Trophoblast cell (in vitro differentiated cells and primary cell): ENCODE measurements around the gene EEFSEC.

ENCODE experiments used
- DNase-seq, 2 donors: peaks; one replicate each; pipeline ENCODE4 v3.0.0-alpha.2; 2016
- H2AFZ ChIP-seq: 2 replicates; pipeline ENCODE4 v1.6.1; 2013; ENCODE audit warnings: low read length, moderate library complexity, mild to moderate bottlenecking; ENCODE audit not compliant: insufficient read depth, poor library complexity
- H2AK5ac ChIP-seq: 2 replicates; pipeline ENCODE4 v1.6.1; 2013; ENCODE audit warnings: mild to moderate bottlenecking, low read length
- H2BK120ac ChIP-seq: 2 replicates; pipeline ENCODE4 v1.6.1; 2013; ENCODE audit warnings: low read length, mild to moderate bottlenecking, moderate library complexity; ENCODE audit not compliant: insufficient read depth, poor library complexity
- H2BK12ac ChIP-seq: 2 replicates; pipeline ENCODE4 v1.6.1; 2013; ENCODE audit warnings: mild to moderate bottlenecking, low read length, moderate library complexity
- H2BK5ac ChIP-seq: 2 replicates; pipeline ENCODE4 v1.6.1; 2013; ENCODE audit warnings: low read length, low read depth, moderate library complexity, mild to moderate bottlenecking; ENCODE audit not compliant: poor library complexity
- H3K14ac ChIP-seq: 2 replicates; pipeline ENCODE4 v1.6.1; 2013; ENCODE audit warnings: mild to moderate bottlenecking, low read length
- H3K18ac ChIP-seq: 2 replicates; pipeline ENCODE4 v1.6.1; 2013; ENCODE audit warnings: mild to moderate bottlenecking, low read length
- H3K23ac ChIP-seq: 2 replicates; pipeline ENCODE4 v1.6.1; 2013; ENCODE audit warnings: low read length
- H3K27ac ChIP-seq: 2 replicates; pipeline ENCODE4 v1.5.1; 2013; ENCODE audit warnings: low read depth, mild to moderate bottlenecking, inconsistent platforms, low read length, moderate library complexity
- H3K27me3 ChIP-seq: 2 replicates; pipeline ENCODE4 v1.6.1; 2013; ENCODE audit warnings: inconsistent platforms, mild to moderate bottlenecking, low read length, moderate library complexity; ENCODE audit not compliant: insufficient read depth
- H3K36me3 ChIP-seq, 2 experiments: 1 replicate in 1 of 2; 2 replicates in 1 of 2; pipeline ENCODE4 v1.6.1; 2013; ENCODE audit warnings: low read length in 2 of 2, mild to moderate bottlenecking in 2 of 2, moderate library complexity in 1 of 2; ENCODE audit not compliant: insufficient read depth in 2 of 2, control insufficient read depth in 1 of 2
- H3K4ac ChIP-seq: 2 replicates; pipeline ENCODE4 v1.6.1; 2013; ENCODE audit warnings: low read depth, mild to moderate bottlenecking, low read length, moderate library complexity
- H3K4me1 ChIP-seq, 2 experiments: 1 replicate in 1 of 2; 2 replicates in 1 of 2; pipeline ENCODE4 v1.6.1; 2013; ENCODE audit warnings: low read length in 2 of 2, mild to moderate bottlenecking in 2 of 2, moderate library complexity in 1 of 2; ENCODE audit not compliant: insufficient read depth in 2 of 2, control insufficient read depth in 1 of 2
- H3K4me2 ChIP-seq: 2 replicates; pipeline ENCODE4 v1.6.1; 2013; ENCODE audit warnings: inconsistent platforms, mild to moderate bottlenecking, low read length, moderate library complexity
- H3K4me3 ChIP-seq: 2 replicates; pipeline ENCODE4 v1.5.1; 2013; ENCODE audit warnings: mild to moderate bottlenecking, low read depth, low read length, inconsistent platforms
- H3K79me1 ChIP-seq: one replicate; pipeline ENCODE4 v1.6.1; 2013; ENCODE audit warnings: low read length
- H3K79me2 ChIP-seq: 2 replicates; pipeline ENCODE4 v1.6.1; 2013; ENCODE audit warnings: low read length, mild to moderate bottlenecking; ENCODE audit not compliant: control insufficient read depth, insufficient read depth, poor library complexity
- H3K9ac ChIP-seq: 2 replicates; pipeline ENCODE4 v1.6.1; 2013; ENCODE audit warnings: mild to moderate bottlenecking, low read length
- H3K9me3 ChIP-seq: 2 replicates; pipeline ENCODE4 v1.6.1; 2013; ENCODE audit warnings: low read depth, mild to moderate bottlenecking, control low read depth, inconsistent platforms, low read length; ENCODE audit not compliant: insufficient read depth
- H4K12ac ChIP-seq: 2 replicates; pipeline ENCODE4 v1.6.1; 2013; ENCODE audit warnings: low read depth, mild to moderate bottlenecking, low read length, moderate library complexity
- H4K8ac ChIP-seq: 2 replicates; pipeline ENCODE4 v1.6.1; 2013; ENCODE audit warnings: low read depth, mild to moderate bottlenecking, low read length, moderate library complexity
- H4K91ac ChIP-seq: one replicate; pipeline ENCODE4 v1.6.1; 2013; ENCODE audit warnings: low read depth, mild to moderate bottlenecking, low read length, moderate library complexity
- WGBS: extraction: QIAGEN DNeasy Blood & Tissue Kit; methylation state at CpG from one replicate; pipeline ENCODE4 v1.1.7; 2013; ENCODE audit warnings: missing lambda C conversion rate; ENCODE audit not compliant: insufficient read length, insufficient coverage; ENCODE audit errors: extremely low coverage; 5-methylcytosine and 5-hydroxymethylcytosine counted together

The EEFSEC gene

GRCh38 chr3:128239304-128239703 lies 86.0 kb downstream of the EEFSEC start:
- peaks cover 29% of the 10 kb centered on the region for H3K79me1 ChIP-seq
- H2BK5ac ChIP-seq: peak overlapping the region; percentile 49
- H3K27me3 ChIP-seq: no peaks in the 10 kb centered on the region
- H3K9me3 ChIP-seq: no peaks in the 10 kb centered on the region
- peak overlapping the region; percentile 72 for H4K91ac ChIP-seq
- H3K4me3 ChIP-seq: no peak overlapping the region
- no CpG with 5 or more reads among the region's 3 CpGs for WGBS
- no peak overlapping the region for H3K27ac ChIP-seq
- H3K4me1 ChIP-seq: peaks cover 37 to 41% of the 10 kb centered on the region in 2 experiments
- H2BK120ac ChIP-seq: peak overlapping the region; percentile 67
- H3K9ac ChIP-seq: no peak overlapping the region
- H3K18ac ChIP-seq: peak overlapping the region; percentile 63
- no peak overlapping the region for H2AFZ ChIP-seq
- peak in 1 of 2 donors; percentile 20 for DNase-seq
- peaks cover 7% of the 10 kb centered on the region for H3K79me2 ChIP-seq
- peak overlapping the region; percentile 21 for H2BK12ac ChIP-seq
- H3K4ac ChIP-seq: no peak overlapping the region
- peak overlapping the region; percentile 45 for H3K14ac ChIP-seq
- no peak overlapping the region for H3K23ac ChIP-seq
- H2AK5ac ChIP-seq: peak overlapping the region; percentile 49
- H3K36me3 ChIP-seq: no peaks in the 10 kb centered on the region
- H4K12ac ChIP-seq: no peak overlapping the region
- no peak overlapping the region for H4K8ac ChIP-seq
- H3K4me2 ChIP-seq: no peak overlapping the region

GRCh38 chr3:128240232-128240631 lies 87.0 kb downstream of the EEFSEC start:
- Histone ChIP-seq H4K91ac (peak overlapping the region; percentile 21), H3K9me3 (no peaks in the 10 kb centered on the region), H4K12ac (no peak overlapping the region), H3K27me3 (no peaks in the 10 kb centered on the region), H3K14ac (peak overlapping the region; percentile 25), H2BK120ac (peak overlapping the region; percentile 5), H2AK5ac (no peak overlapping the region), H3K18ac (no peak overlapping the region), H2AFZ (no peak overlapping the region), H3K9ac (no peak overlapping the region), H3K79me2 (peaks cover 7% of the 10 kb centered on the region), H3K4me1 (peaks cover 35 to 40% of the 10 kb centered on the region in 2 experiments), H3K23ac (no peak overlapping the region), H4K8ac (no peak overlapping the region), H3K4me3 (no peak overlapping the region), H2BK5ac (no peak overlapping the region), H3K36me3 (no peaks in the 10 kb centered on the region), H3K4me2 (no peak overlapping the region), H3K79me1 (peaks cover 29% of the 10 kb centered on the region), H2BK12ac (peak overlapping the region; percentile 5), H3K4ac (no peak overlapping the region), H3K27ac (no peak overlapping the region)
- WGBS: no CpG with 5 or more reads among the region's 1 CpG
- DNase-seq: peak; percentile 20 to 55

GRCh38 chr3:128241741-128242140 lies 88.5 kb downstream of the EEFSEC start:
- DNase-seq: no peak
- no peak overlapping the region for H2BK120ac ChIP-seq

GRCh38 chr3:128242818-128243601 lies 89.7 kb downstream of the EEFSEC start:
- Histone ChIP-seq H3K18ac (no peak overlapping the region), H3K27ac (no peak overlapping the region), H2BK5ac (no peak overlapping the region), H3K14ac (no peak overlapping the region), H2BK12ac (no peak overlapping the region), H3K27me3 (no peaks in the 10 kb centered on the region), H2AK5ac (no peak overlapping the region), H2BK120ac (no peak overlapping the region), H3K4me2 (no peak overlapping the region), H4K12ac (no peak overlapping the region), H3K4me1 (peaks cover 18 to 23% of the 10 kb centered on the region in 2 experiments), H3K79me2 (peaks cover 5% of the 10 kb centered on the region), H3K9me3 (no peaks in the 10 kb centered on the region), H3K4ac (no peak overlapping the region), H3K4me3 (no peak overlapping the region), H2AFZ (no peak overlapping the region), H3K79me1 (peaks cover 15% of the 10 kb centered on the region), H4K8ac (no peak overlapping the region), H3K36me3 (no peaks in the 10 kb centered on the region), H3K9ac (no peak overlapping the region), H4K91ac (peak overlapping the region; percentile 26), H3K23ac (no peak overlapping the region)
- DNase-seq: peak in 1 of 2 donors; percentile 34
- no CpG with 5 or more reads among the region's 13 CpGs for WGBS

More at GRCh38 chr3:128241741-128242140, 88.5 kb downstream of the EEFSEC start:
- H3K9ac ChIP-seq: no peak overlapping the region
- H3K79me1 ChIP-seq: peaks cover 19% of the 10 kb centered on the region
- H3K36me3 ChIP-seq: no peaks in the 10 kb centered on the region
- H2BK12ac ChIP-seq: no peak overlapping the region
- H3K4me2 ChIP-seq: no peak overlapping the region
- H3K14ac ChIP-seq: no peak overlapping the region
- H3K79me2 ChIP-seq: peaks cover 5% of the 10 kb centered on the region
- H3K4me1 ChIP-seq: peaks cover 27 to 29% of the 10 kb centered on the region in 2 experiments
- H4K8ac ChIP-seq: no peak overlapping the region
- no peak overlapping the region for H3K23ac ChIP-seq
- H3K4me3 ChIP-seq: no peak overlapping the region
- H4K12ac ChIP-seq: no peak overlapping the region
- H3K18ac ChIP-seq: no peak overlapping the region
- no peak overlapping the region for H2AK5ac ChIP-seq
- H3K27ac ChIP-seq: no peak overlapping the region
- H2AFZ ChIP-seq: no peak overlapping the region
- H3K4ac ChIP-seq: no peak overlapping the region
- H4K91ac ChIP-seq: no peak overlapping the region
- no CpG with 5 or more reads among the region's 5 CpGs for WGBS
- H3K27me3 ChIP-seq: no peaks in the 10 kb centered on the region
- no peaks in the 10 kb centered on the region for H3K9me3 ChIP-seq
- no peak overlapping the region for H2BK5ac ChIP-seq
